Measurements from ENCODE around the gene RPH3AL.

DNA sequence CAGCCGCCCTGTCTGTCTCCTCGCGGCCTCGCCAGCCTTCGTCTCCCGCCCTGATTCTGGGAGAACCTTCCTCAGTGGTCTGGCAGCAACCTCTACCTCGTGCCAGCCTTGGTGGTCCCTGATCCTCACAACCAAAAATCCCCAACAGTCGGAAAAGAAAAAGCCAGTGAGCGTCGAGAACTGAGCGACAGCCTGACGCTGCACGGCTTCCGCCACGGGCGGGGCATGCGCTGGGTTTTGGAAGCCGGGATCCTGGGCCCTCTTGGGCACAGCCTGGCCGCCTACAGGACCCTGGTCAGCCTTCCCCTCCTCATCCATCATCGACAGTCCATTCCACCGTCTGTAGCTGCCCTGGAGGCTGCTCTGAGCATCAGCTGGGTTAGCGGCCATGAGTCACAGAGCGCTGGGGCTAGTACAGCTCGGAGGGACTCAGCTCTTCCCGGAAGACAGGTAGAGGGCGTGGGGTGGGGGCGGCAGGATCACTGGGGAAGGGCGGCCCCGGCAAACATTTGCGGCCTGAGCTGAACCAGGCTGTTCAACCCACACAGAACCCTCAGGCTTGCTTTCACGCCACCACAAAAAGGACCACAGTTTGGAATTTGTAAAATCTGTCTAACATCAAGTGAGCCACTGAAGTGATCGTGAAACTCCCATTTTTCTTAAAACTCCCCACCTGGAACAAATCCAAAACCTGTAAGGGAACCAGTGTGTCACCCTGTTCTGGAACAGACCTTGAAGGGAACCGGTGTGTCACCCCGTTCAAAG, 115.8 kb downstream of the RPH3AL start:
- TF ChIP-seq, protein P1, sequence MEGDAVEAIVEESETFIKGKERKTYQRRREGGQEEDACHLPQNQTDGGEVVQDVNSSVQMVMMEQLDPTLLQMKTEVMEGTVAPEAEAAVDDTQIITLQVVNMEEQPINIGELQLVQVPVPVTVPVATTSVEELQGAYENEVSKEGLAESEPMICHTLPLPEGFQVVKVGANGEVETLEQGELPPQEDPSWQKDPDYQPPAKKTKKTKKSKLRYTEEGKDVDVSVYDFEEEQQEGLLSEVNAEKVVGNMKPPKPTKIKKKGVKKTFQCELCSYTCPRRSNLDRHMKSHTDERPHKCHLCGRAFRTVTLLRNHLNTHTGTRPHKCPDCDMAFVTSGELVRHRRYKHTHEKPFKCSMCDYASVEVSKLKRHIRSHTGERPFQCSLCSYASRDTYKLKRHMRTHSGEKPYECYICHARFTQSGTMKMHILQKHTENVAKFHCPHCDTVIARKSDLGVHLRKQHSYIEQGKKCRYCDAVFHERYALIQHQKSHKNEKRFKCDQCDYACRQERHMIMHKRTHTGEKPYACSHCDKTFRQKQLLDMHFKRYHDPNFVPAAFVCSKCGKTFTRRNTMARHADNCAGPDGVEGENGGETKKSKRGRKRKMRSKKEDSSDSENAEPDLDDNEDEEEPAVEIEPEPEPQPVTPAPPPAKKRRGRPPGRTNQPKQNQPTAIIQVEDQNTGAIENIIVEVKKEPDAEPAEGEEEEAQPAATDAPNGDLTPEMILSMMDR (IDR thresholded peaks at IDR 0.05), result no peak
- TF ChIP-seq POLR2A (IDR thresholded peaks at IDR 0.05), result no peak
